ENCODE data around the gene CBARP. TPM values are rescaled to one million over a fixed set of nuclear protein-coding genes. Genes with fewer than 3 reads are reported as not detected.

Gene CBARP
- total RNA-seq, 2 donors from 2014 or later = 21.5 to 28.5 TPM

DNA sequence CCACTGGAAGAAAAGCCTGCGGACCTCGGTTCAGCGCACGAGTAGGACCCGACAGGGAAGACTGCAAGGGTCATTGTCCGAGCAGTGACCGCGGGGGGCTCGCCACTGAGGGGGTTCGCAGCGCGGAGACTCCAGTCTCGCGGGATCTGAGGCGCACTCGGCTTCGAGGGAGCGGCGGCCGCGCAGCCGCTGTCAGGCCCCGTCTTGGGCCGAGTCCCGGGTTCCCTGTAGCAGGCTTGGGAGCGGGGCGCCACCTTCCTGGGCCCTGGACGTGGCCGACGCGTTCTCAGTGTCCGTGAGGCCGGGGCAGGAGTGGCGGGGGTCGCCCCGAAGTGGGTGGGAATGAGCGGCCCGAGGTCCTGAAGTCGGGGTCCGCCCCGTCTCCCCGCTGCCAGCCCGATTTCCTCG, 37.1 kb upstream of the CBARP start:
- no peak for TF ChIP-seq CTCF (conservative IDR thresholded peaks at IDR 0.05)
- H3K9me3 Mint-ChIP-seq = no peaks in the 10 kb centered on the region
- Histone ChIP-seq H3K27me3 (ENCODE audit: control insufficient read depth, insufficient read depth, low read length, poor library complexity, severe bottlenecking) (no peaks in the 10 kb centered on the region), H3K27ac (ENCODE audit: low read depth, low read length) (peak overlapping the region; percentile 99), H3K4me1 (ENCODE audit: control insufficient read depth, insufficient read depth, low read length) (peaks cover 13% of the 10 kb centered on the region), H3K9me3 (ENCODE audit: control insufficient read depth, low read length) (no peaks in the 10 kb centered on the region), H3K36me3 (ENCODE audit: control insufficient read depth, insufficient read depth, low read length) (peaks cover 56% of the 10 kb centered on the region), H3K4me3 (ENCODE audit: low read length) (peak overlapping the region; percentile 87), H3K9ac (ENCODE audit: extremely low read depth, low read length, poor library complexity, severe bottlenecking) (peak overlapping the region; percentile 25)
- H3K27ac Mint-ChIP-seq = peak overlapping the region; percentile 94
- H3K4me3 Mint-ChIP-seq = peak overlapping the region; percentile 60
- peaks cover 65% of the 10 kb centered on the region for H3K36me3 Mint-ChIP-seq (ENCODE audit: low read depth)
- no peaks in the 10 kb centered on the region for H3K27me3 Mint-ChIP-seq (ENCODE audit: insufficient read depth)
- DNase-seq = peak; percentile 81
- WGBS, 2 experiments (ENCODE audit: insufficient coverage in 1 of 2, insufficient read length in 1 of 2) = 46 to 80% methylated on average over 15 to 44 of the region's 44 CpGs
- peaks cover 25% of the 10 kb centered on the region for H3K4me1 Mint-ChIP-seq

DNA sequence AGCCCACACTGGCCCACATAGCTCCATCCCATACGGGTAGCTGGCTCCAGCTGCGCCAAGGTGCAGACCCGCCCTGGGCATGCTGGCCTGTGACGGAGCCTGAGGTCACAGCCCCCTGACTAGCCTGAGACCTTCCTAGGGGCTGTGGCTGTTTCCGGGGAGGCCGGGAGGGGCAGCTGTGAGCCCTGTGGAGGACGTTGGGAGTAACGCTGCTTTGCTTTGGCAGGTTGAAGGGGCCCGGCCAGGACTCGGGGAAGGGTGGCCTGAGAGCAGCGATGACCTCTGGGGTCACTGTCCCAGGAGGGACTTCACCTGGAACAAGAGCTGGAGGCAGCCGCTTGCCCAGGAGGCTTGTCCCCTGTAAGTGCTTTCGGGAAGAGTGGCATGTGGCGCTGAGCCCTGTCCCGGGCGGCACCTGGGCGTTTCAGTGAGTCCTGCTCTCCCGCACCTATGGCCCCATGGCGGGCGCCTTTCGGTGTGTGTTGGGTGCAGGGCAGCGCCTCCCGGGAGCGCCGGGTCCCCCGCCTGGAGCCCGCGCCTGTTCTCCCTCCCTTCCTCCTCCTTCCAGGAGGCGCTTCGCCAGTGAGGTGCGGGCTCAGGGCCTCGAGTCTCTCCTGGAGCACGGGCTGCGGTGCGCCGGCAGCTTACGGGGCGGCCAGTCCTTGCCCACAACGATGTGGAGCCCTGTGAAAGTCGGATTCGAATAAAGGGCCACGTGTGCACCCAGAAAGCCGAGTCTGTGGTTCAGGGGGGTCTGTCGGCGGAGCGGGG, 36.5 kb upstream of the CBARP start:
- Mint-ChIP-seq H3K9me3 (no peaks in the 10 kb centered on the region), H3K4me1 (peaks cover 25% of the 10 kb centered on the region), H3K27me3 (ENCODE audit: insufficient read depth) (no peaks in the 10 kb centered on the region), H3K4me3 (peak overlapping the region; percentile 60), H3K27ac (peak overlapping the region; percentile 94), H3K36me3 (ENCODE audit: low read depth) (peaks cover 61% of the 10 kb centered on the region)
- Histone ChIP-seq H3K27me3 (ENCODE audit: control insufficient read depth, insufficient read depth, low read length, poor library complexity, severe bottlenecking) (no peaks in the 10 kb centered on the region), H3K9ac (ENCODE audit: extremely low read depth, low read length, poor library complexity, severe bottlenecking) (peak overlapping the region; percentile 25), H3K4me3 (ENCODE audit: low read length) (peak overlapping the region; percentile 87), H3K27ac (ENCODE audit: low read depth, low read length) (peak overlapping the region; percentile 99), H3K9me3 (ENCODE audit: control insufficient read depth, low read length) (no peaks in the 10 kb centered on the region), H3K4me1 (ENCODE audit: control insufficient read depth, insufficient read depth, low read length) (peaks cover 13% of the 10 kb centered on the region), H3K36me3 (ENCODE audit: control insufficient read depth, insufficient read depth, low read length) (peaks cover 53% of the 10 kb centered on the region)
- no peak for TF ChIP-seq CTCF (conservative IDR thresholded peaks at IDR 0.05)
- DNase-seq = peak; percentile 74
- 88 to 89% methylated on average over 35 to 46 of the region's 46 CpGs for WGBS, 2 experiments (ENCODE audit: insufficient coverage in 1 of 2, insufficient read length in 1 of 2)

DNA sequence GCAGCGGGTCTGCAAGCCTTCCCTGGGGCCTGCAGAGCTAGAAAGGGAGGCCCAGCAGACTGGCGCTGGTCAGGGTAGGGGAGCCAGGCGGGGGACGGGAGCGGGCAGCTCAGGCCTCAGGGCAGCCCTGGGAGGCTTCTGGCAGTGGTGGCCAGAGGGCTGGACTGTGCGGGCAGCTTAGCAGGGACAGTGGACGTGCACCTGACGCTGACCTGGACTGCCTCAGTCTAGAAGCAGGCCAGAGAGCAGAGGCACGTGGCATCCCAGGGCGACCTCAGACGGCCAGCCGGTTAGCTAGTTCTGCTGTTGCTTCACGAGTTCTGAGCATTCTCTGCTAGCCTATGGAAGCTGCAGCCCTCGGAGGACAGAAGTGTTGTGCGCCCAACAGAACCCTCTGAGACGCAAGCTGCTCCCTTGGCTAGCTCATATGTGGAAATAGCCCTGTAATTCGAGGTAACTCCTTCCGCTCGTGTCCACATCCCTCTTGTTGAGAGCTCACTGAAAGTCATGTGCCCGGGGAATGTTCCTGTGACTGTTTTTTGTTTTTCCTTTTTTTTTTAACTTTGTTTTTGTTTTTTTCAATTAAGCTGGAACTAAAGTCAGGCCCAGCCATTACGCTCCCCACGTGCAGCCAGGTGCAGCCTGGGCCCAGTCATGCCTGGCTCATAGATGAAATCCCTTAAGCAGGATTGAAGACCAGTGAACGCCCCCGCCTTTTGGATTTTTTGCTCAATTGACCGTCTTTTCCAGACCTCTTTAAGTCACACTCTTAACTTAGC, 35.6 kb upstream of the CBARP start:
- DNase-seq = no peak
- no peak overlapping the region for H3K27ac ChIP-seq (ENCODE audit: low read depth, low read length)
- H3K4me1 ChIP-seq (ENCODE audit: control insufficient read depth, insufficient read depth, low read length) = peaks cover 13% of the 10 kb centered on the region
- no peaks in the 10 kb centered on the region for H3K27me3 ChIP-seq (ENCODE audit: control insufficient read depth, insufficient read depth, low read length, poor library complexity, severe bottlenecking)
- no peak for TF ChIP-seq CTCF (conservative IDR thresholded peaks at IDR 0.05)
- Mint-ChIP-seq H3K36me3 (ENCODE audit: low read depth) (peaks cover 54% of the 10 kb centered on the region), H3K4me1 (peaks cover 29% of the 10 kb centered on the region), H3K4me3 (peak overlapping the region; percentile 60), H3K27ac (peak overlapping the region; percentile 50), H3K27me3 (ENCODE audit: insufficient read depth) (peaks cover 4% of the 10 kb centered on the region), H3K9me3 (no peaks in the 10 kb centered on the region)
- H3K4me3 ChIP-seq (ENCODE audit: low read length) = no peak overlapping the region
- whole genome bisulfite sequencing, 2 experiments (ENCODE audit: insufficient coverage in 1 of 2, insufficient read length in 1 of 2) = 94 to 96% methylated on average over 18 to 25 of the region's 25 CpGs
- peaks cover 50% of the 10 kb centered on the region for H3K36me3 ChIP-seq (ENCODE audit: control insufficient read depth, insufficient read depth, low read length)
- H3K9me3 ChIP-seq (ENCODE audit: control insufficient read depth, low read length) = no peaks in the 10 kb centered on the region
- no peak overlapping the region for H3K9ac ChIP-seq (ENCODE audit: extremely low read depth, low read length, poor library complexity, severe bottlenecking)

Data from endodermal cell (in vitro differentiated cells).